PC-9 (cell line): ENCODE data around the gene CYSRT1. TPM values are rescaled to one million over a fixed set of nuclear protein-coding genes. Genes with fewer than 3 reads are reported as not detected.
"Not testable (repeated sequence)": the region's sequence is repeated elsewhere in the genome, so short reads cannot be mapped to it uniquely, and the experiment has no call there.

Source experiments
- BruUV-seq: library from RNA; stranded (reverse); fragments of 400-500 nt; replicated peaks from 2 replicates; lab custom pipeline; 2021; lab: Mats Ljungman, UMichigan
- CTCF ChIA-PET: fragments of 300-600 bp; sonication (Branson Sonifier 250); formaldehyde crosslinking; loops from one replicate; lab custom pipeline; 2022; ENCODE audit warnings: antibody characterized with exemption; lab: Charles Lee
- POLR2A ChIA-PET: fragments of 300-600 bp; sonication (Branson Sonifier 250); formaldehyde crosslinking; loops from one replicate; lab custom pipeline; 2022; ENCODE audit warnings: antibody characterized with exemption; ENCODE audit not compliant: unreplicated experiment; lab: Charles Lee
- DNase-seq, 2 experiments: peaks; one replicate each; pipeline versions ENCODE4 v3.0.0 to v3.0.0-alpha.2; 2015 to 2022; ENCODE audit warnings: mixed read lengths in 1 of 2
- H2AFZ ChIP-seq: fragments of 200-600 bp; sonication (generic); 2 replicates; pipeline ENCODE4 v1.8.1; 2017; ENCODE audit warnings: antibody characterized with exemption
- H3F3A ChIP-seq: fragments of 200-600 bp; sonication (generic); 2 replicates; pipeline ENCODE4 v1.8.1; 2017; ENCODE audit warnings: antibody characterized with exemption, mild to moderate bottlenecking, low read depth; ENCODE audit not compliant: insufficient read depth
- H3K27ac ChIP-seq: fragments of 200-600 bp; sonication (generic); 2 replicates; pipeline ENCODE4 v1.6.1; 2016; ENCODE audit warnings: mixed run types
- H3K27me3 ChIP-seq: fragments of 200-600 bp; sonication (generic); 2 replicates; pipeline ENCODE4 v1.6.1; 2016; ENCODE audit warnings: low read depth, mixed run types; ENCODE audit not compliant: insufficient read depth
- H3K36me3 ChIP-seq: fragments of 200-600 bp; sonication (generic); 2 replicates; pipeline ENCODE4 v1.6.1; 2016; ENCODE audit warnings: low read depth, mixed run types
- H3K4me1 ChIP-seq: fragments of 200-600 bp; sonication (generic); replicated peaks from 2 replicates; pipeline ENCODE4 v1.6.1; 2016; ENCODE audit warnings: mixed run types; ENCODE audit not compliant: insufficient read depth
- H3K4me2 ChIP-seq: fragments of 200-600 bp; sonication (generic); 2 replicates; pipeline ENCODE4 v1.6.1; 2017; ENCODE audit warnings: mixed run types
- H3K4me3 ChIP-seq: fragments of 200-600 bp; sonication (generic); 2 replicates; pipeline ENCODE4 v1.6.1; 2016; ENCODE audit warnings: mixed run types
- H3K79me2 ChIP-seq: fragments of 200-600 bp; sonication (generic); 2 replicates; pipeline ENCODE4 v1.6.1; 2017; ENCODE audit warnings: low read depth, mixed run types
- H3K9me2 ChIP-seq: fragments of 200-600 bp; sonication (generic); 2 replicates; pipeline ENCODE4 v1.8.1; 2017; ENCODE audit warnings: mild to moderate bottlenecking; ENCODE audit not compliant: insufficient read depth
- H3K9me3 ChIP-seq: fragments of 200-600 bp; sonication (generic); 2 replicates; pipeline ENCODE4 v1.8.1; 2016; ENCODE audit warnings: low read depth; ENCODE audit not compliant: insufficient read depth
- H4K20me1 ChIP-seq: fragments of 200-600 bp; sonication (generic); 2 replicates; pipeline ENCODE4 v1.8.1; 2017; ENCODE audit not compliant: insufficient read depth
- EZH2 ChIP-seq: fragments of 200-600 bp; sonication (generic); IDR thresholded peaks from 2 replicates; pipeline ENCODE4 v1.8.0; 2017; ENCODE audit warnings: antibody characterized with exemption, low read depth
- intact Hi-C: fragments of 100-400 bp; cut with micrococcal nuclease; formaldehyde crosslinking; loops from one replicate; pipeline ENCODE4 v1.10.0; 2022; ENCODE audit not compliant: unreplicated experiment
- total RNA-seq: library from RNA; stranded (reverse); gene quantifications from 2 replicates; pipeline ENCODE4 v1.2.3, GENCODE V29; 2021
- TF ChIP-seq, protein P1 (sequence below): fragments of 200-600 bp; sonication (generic); conservative IDR thresholded peaks from 2 replicates; pipeline ENCODE4 v1.6.1; 2017; ENCODE audit warnings: mixed run types, antibody characterized with exemption, mild to moderate bottlenecking, moderate library complexity

Gene CYSRT1
- total RNA-seq, 1 experiment from 2014 or later, result 15.2 TPM

DNA sequence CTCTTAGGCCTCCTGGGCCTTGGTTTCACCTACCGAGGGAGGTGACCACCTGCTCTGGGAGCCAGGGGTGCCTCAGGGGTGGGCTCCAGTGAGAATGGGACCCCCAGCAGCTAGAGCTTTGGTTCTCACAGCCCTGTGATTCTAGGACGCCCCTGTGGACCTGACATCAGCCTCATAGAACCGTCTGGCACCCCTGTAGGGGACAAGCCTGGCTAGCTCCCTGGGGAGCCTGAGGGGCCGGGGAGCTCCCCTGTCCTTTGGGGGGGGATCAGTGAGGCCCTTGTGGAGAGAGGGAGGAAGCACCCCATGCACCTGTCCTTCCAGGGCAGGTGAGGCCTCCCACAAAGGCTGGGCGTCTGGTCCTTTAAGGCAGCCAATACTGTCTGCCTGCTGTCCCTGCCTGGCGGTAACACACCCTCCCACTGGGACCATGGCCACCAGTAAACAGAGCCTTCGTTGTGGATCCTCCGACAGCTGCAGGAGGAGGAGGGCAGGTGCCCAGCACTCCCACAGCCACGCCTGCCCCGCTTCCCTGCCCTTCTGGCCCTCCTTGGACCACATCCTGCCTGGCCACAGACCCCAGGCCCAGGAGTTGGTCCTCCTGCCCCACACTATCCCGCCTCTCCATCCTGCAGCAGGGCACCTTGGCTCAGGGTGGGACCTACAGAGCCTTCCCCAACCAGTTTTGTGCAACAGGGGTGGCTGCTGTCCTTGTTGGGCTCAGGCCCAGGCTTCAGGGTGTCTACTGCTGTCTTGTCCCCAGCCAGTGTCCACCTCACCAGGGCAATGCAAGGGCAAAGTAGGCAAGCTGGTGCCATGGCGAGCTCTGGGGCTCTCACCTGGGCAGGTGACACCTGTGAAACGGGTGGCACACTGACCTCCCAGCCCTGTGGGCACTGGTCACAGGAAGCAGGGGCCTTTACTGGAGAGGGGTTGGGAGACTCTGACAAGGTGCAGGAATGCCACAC is 13.1 kb downstream of the CYSRT1 start:
- Histone ChIP-seq H3K27me3 (no peaks in the 10 kb centered on the region), H3F3A (peaks cover 23% of the 10 kb centered on the region), H4K20me1 (peaks cover 15% of the 10 kb centered on the region), H2AFZ (no peak overlapping the region), H3K4me1 (peaks cover 34% of the 10 kb centered on the region), H3K9me3 (no peaks in the 10 kb centered on the region), H3K36me3 (0 out of 2 replicates have a peak, but pooled peaks cover 15% of the 10 kb centered on the region), H3K4me2 (0 out of 2 replicates have a peak overlapping the region, but pooled peaks have one; percentile 93), H3K79me2 (peaks cover 45% of the 10 kb centered on the region), H3K4me3 (no peak overlapping the region; the same call in 1 of the 2 replicates), H3K27ac (no peak overlapping the region), H3K9me2 (no peaks in the 10 kb centered on the region)
- POLR2A ChIA-PET, result interaction anchor here (0.5 to 0.6 kb wide), 5 partner anchors 13 to 356 kb away, joined by 3 to 6 read pairs (median 4); partner anchors contain the start of gene CYSRT1
- intact Hi-C loops, result no loop called here
- no peak for TF ChIP-seq EZH2
- TF ChIP-seq, protein P1, sequence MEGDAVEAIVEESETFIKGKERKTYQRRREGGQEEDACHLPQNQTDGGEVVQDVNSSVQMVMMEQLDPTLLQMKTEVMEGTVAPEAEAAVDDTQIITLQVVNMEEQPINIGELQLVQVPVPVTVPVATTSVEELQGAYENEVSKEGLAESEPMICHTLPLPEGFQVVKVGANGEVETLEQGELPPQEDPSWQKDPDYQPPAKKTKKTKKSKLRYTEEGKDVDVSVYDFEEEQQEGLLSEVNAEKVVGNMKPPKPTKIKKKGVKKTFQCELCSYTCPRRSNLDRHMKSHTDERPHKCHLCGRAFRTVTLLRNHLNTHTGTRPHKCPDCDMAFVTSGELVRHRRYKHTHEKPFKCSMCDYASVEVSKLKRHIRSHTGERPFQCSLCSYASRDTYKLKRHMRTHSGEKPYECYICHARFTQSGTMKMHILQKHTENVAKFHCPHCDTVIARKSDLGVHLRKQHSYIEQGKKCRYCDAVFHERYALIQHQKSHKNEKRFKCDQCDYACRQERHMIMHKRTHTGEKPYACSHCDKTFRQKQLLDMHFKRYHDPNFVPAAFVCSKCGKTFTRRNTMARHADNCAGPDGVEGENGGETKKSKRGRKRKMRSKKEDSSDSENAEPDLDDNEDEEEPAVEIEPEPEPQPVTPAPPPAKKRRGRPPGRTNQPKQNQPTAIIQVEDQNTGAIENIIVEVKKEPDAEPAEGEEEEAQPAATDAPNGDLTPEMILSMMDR, result no peak
- CTCF ChIA-PET, result interaction anchor here (0.6 to 1.8 kb wide), 3 partner anchors 110 to 339 kb away, joined by 3 to 6 read pairs (median 4); no protein-coding TSS in a partner anchor
- no TSS peak for BruUV-seq
- DNase-seq, result peak in 1 of 2 experiments; percentile 72

DNA sequence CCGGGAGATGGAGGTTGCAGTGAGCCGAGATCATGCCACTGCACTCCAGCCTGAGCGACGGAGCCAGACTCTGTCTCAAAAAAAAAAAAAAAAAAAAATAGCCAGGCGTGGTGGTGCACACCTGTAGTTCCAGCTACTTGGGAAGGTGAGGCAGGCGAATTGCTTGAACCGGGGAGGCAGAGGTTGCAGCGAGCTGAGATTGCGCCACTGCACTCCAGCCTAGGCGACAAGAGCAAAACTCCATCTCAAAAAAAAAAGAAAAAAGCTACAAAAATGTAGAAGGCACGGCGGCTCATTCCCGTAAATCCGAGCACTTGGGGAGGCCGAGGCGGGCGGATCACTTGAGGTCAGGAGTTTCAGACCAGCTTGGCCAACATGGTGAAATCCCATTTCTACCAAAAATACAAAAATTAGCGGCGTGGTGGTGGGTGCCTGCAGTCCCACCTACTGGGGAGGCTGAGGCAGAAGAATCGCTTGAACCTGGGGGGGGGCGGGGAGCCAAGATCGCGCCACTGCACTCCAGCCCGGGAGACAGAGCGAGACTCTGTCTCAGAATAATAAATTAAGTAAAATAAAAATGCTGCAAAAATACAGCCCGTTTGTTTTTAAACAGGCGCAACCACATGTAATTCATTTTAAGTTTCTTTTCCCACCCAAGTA is 14.7 kb downstream of the CYSRT1 start:
- CTCF ChIA-PET, result interaction anchor here (0.8 kb wide), 2 partner anchors 33 to 193 kb away, joined by 4 to 7 read pairs; no protein-coding TSS in a partner anchor
- not testable (repeated sequence) for DNase-seq, H3K9me2 ChIP-seq, H3K9me3 ChIP-seq, H3K27me3 ChIP-seq
- Histone ChIP-seq H4K20me1 (peaks cover 29% of the 10 kb centered on the region), H3K27ac (peak overlapping the region; percentile 82), H3K4me3 (peak overlapping the region; percentile 70), H3K4me2 (peak overlapping the region; percentile 93), H3K4me1 (peaks cover 39% of the 10 kb centered on the region), H3K36me3 (peaks cover 21% of the 10 kb centered on the region; the same call in 1 of the 2 replicates), H3K79me2 (peaks cover 56% of the 10 kb centered on the region), H2AFZ (peak overlapping the region; percentile 89), H3F3A (peaks cover 39% of the 10 kb centered on the region)
- BruUV-seq, result TSS peak; percentile 50
- intact Hi-C loops, result loop anchor here (2.0 to 5.0 kb wide), 3 partner anchors 37 to 447 kb away; partner anchors contain the start of genes TMEM141 and TOR4A
- POLR2A ChIA-PET, result interaction anchor here (0.7 to 1.8 kb wide), 6 partner anchors 15 to 193 kb away, joined by 4 to 19 read pairs (median 8); partner anchors contain the start of gene NELFB

DNA sequence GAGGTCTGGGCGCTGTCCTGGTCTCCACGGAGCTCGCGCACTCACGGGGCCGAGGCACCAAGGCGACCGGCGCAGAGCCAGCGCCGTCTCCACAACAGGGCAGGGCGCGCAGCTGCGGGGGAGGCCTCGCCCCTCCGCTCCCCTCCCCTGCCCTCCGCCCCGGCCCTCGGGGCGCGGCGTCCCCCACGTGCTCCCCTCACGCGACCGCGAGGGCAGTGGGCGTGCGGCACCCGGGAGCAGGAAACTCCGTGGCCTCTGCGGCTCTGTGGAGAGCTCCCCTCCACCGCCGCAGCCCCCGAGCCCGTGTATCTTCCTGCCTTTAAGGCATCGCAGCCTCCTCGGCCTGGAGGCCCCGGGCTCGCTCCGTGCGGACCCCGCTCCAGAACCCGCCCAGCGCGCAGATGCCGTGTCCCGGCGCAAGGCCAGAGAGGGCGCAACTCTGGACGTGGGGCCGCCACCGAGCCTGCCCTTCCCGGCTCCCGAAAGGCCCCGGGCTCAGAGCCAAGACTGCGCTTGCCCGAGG is 15.4 kb downstream of the CYSRT1 start:
- Histone ChIP-seq H3K27me3 (no peaks in the 10 kb centered on the region), H3K9me3 (no peaks in the 10 kb centered on the region), H3F3A (peaks cover 40% of the 10 kb centered on the region), H3K4me1 (peaks cover 39% of the 10 kb centered on the region), H3K4me3 (peak overlapping the region; percentile 70), H4K20me1 (peaks cover 29% of the 10 kb centered on the region), H3K4me2 (peak overlapping the region; percentile 93), H3K79me2 (peaks cover 56% of the 10 kb centered on the region), H3K9me2 (no peaks in the 10 kb centered on the region), H3K36me3 (peaks cover 21% of the 10 kb centered on the region; the same call in 1 of the 2 replicates), H3K27ac (peak overlapping the region; percentile 82), H2AFZ (peak overlapping the region; percentile 89)
- ChIA-PET CTCF (interaction anchor here (0.5 kb wide), 1 partner anchor 113 kb away, joined by 8 read pairs; no protein-coding TSS in a partner anchor), POLR2A (interaction anchor here (0.5 to 1.8 kb wide), 18 partner anchors 12 to 448 kb away, joined by 3 to 19 read pairs (median 6); partner anchors contain the start of genes NELFB, RNF224, SAPCD2 and TOR4A)
- no peak for TF ChIP-seq EZH2
- TF ChIP-seq, protein P1, result peak; percentile 32; the same call in 1 of the 2 replicates
- intact Hi-C loops, result loop anchor here (2.0 to 5.0 kb wide), 3 partner anchors 36 to 448 kb away; partner anchors contain the start of genes TMEM141 and TOR4A
- DNase-seq, result peak in 1 of 2 experiments; percentile 82
- no TSS peak for BruUV-seq
